Osteoblast (primary cell): ENCODE results near the gene LAPTM5. TPM values are rescaled to one million over a fixed set of nuclear protein-coding genes. Genes with fewer than 3 reads are reported as not detected.

Experiments used
- DNase-seq: peaks from one replicate; pipeline ENCODE4 v3.0.0; 2011; ENCODE audit warnings: low spot score, mixed read lengths; ENCODE audit not compliant: insufficient read length; ENCODE audit errors: missing footprints
- H2AFZ ChIP-seq: 2 replicates; pipeline ENCODE4 v1.6.0; 2011; ENCODE audit warnings: mild to moderate bottlenecking, low read length
- H3K27ac ChIP-seq: 2 replicates; pipeline ENCODE4 v1.5.1; 2011; ENCODE audit warnings: mild to moderate bottlenecking, low read depth, low read length, moderate library complexity
- H3K27me3 ChIP-seq: 2 replicates; pipeline ENCODE4 v1.6.0; 2012; ENCODE audit warnings: mild to moderate bottlenecking, control low read depth, inconsistent platforms, low read length, moderate library complexity; ENCODE audit not compliant: insufficient read depth
- H3K36me3 ChIP-seq: 2 replicates; pipeline ENCODE4 v1.5.1; 2011; ENCODE audit warnings: mild to moderate bottlenecking, low read length, control low read depth, moderate library complexity; ENCODE audit not compliant: insufficient read depth
- H3K4me1 ChIP-seq: 2 replicates; pipeline ENCODE4 v1.5.1; 2011; ENCODE audit warnings: mild to moderate bottlenecking, low read length, control low read depth, moderate library complexity; ENCODE audit not compliant: insufficient read depth
- H3K4me2 ChIP-seq: 2 replicates; pipeline ENCODE4 v1.6.0; 2011; ENCODE audit warnings: mild to moderate bottlenecking, low read length; ENCODE audit not compliant: insufficient read depth
- H3K4me3 ChIP-seq: fragments of 200-600 bp; sonication (generic); 3 replicates; pipeline ENCODE4 v1.5.1; 2012; ENCODE audit warnings: mild to moderate bottlenecking, low read length, inconsistent platforms; ENCODE audit not compliant: insufficient read depth
- H3K79me2 ChIP-seq: 2 replicates; pipeline ENCODE4 v1.6.0; 2012; ENCODE audit warnings: mild to moderate bottlenecking, low read length, control low read depth, inconsistent platforms; ENCODE audit not compliant: insufficient read depth
- H3K9me3 ChIP-seq: 2 replicates; pipeline ENCODE4 v1.5.1; 2011; ENCODE audit warnings: low read depth, low read length, control low read depth
- H4K20me1 ChIP-seq: 2 replicates; pipeline ENCODE4 v1.6.0; 2012; ENCODE audit warnings: mild to moderate bottlenecking, low read length, control low read depth; ENCODE audit not compliant: insufficient read depth
- total RNA-seq: library from RNA; depleted of rRNA; stranded (reverse); fragments of >200 nt; gene quantifications from 2 replicates; pipeline ENCODE4 v1.2.3, GENCODE V29; 2012
- TF ChIP-seq, protein P1 (sequence below): IDR thresholded peaks from 2 replicates; pipeline ENCODE4 v1.5.1; 2011; ENCODE audit warnings: mild to moderate bottlenecking, low read depth, low read length, moderate library complexity; ENCODE audit errors: extremely low read depth

The LAPTM5 gene
- total RNA-seq, 1 donor = 0.72 TPM

DNA sequence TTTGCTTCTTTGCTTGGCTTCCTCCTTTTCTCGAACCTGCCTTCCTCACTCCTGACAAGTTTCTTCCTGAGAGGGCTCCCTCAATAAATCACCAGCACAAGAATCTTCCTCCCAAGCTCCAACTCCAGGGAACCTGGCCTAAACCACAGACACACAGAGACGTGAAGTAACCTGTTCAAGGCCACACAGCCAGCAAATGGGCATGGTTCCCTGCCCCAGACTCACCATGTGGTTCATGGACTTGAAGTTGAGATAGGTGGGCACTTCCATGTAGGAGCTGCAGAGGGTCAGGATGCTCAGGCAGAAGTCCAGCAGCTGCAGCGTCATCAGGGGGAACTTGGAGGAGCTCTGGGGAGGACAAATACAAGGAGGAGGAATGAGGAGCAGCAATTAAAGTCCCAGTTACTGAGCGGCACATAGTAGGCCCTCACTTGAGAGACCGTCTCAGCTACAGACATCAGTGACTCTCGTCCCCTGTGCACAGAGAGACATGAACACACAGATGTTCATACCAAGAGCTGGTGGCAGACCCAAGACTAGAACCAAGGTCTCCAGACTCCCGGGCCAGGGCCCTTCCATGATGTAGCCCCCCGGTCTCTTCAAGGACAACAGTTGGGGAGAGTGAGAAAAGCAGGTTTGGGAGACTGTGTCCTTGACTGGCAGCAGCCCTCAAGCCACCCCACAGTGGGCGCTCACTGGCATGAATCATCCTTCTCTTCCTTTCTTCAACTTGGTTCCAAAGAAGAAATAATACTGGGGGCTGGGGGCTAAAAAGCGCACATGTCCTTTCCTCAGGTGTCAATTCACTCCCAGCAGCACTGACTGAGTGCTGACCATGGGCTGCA is 18.6 kb downstream of the LAPTM5 start:
- peak; percentile 58 for DNase-seq
- H3K79me2 ChIP-seq = no peaks in the 10 kb centered on the region
- no peak overlapping the region for H3K27ac ChIP-seq

DNA sequence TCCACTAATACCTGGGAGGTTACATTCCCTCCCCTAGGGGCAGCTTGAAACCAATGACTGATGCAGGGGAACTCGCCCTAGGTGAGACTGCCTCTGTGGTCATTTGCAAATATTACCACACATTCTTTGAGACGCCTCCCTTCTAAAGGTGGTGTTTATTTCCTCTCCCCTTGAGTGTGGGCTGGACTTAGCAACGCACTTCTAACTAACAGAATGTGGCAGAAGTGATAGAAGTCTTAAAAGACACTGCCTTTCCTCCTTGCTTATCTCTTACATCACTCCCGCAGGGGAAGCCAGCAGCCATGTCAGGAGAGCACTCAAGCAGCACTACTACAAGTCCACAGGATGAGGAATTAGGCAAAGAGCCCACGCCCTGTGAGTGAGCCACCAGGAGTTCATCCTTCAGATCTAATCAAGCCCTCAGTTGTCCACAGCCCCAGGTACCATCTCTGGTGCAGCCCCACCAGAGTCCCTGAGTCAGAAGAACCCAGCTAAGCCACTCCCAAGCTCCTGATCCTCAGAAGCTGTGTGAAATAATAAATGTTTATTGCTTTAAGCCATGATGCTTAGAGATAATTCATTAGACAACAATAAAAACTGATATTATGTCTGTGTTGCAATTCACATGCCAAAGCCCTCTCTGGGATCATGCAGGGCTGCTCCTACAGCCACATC is 19.4 kb downstream of the LAPTM5 start:
- Histone ChIP-seq H4K20me1 (no peaks in the 10 kb centered on the region), H3K4me1 (no peaks in the 10 kb centered on the region), H3K27me3 (no peaks in the 10 kb centered on the region), H3K4me2 (no peak overlapping the region), H2AFZ (no peak overlapping the region), H3K4me3 (no peak overlapping the region), H3K36me3 (no peaks in the 10 kb centered on the region), H3K79me2 (no peaks in the 10 kb centered on the region), H3K9me3 (no peaks in the 10 kb centered on the region), H3K27ac (no peak overlapping the region)
- peak; percentile 25 for DNase-seq
- TF ChIP-seq, protein P1, sequence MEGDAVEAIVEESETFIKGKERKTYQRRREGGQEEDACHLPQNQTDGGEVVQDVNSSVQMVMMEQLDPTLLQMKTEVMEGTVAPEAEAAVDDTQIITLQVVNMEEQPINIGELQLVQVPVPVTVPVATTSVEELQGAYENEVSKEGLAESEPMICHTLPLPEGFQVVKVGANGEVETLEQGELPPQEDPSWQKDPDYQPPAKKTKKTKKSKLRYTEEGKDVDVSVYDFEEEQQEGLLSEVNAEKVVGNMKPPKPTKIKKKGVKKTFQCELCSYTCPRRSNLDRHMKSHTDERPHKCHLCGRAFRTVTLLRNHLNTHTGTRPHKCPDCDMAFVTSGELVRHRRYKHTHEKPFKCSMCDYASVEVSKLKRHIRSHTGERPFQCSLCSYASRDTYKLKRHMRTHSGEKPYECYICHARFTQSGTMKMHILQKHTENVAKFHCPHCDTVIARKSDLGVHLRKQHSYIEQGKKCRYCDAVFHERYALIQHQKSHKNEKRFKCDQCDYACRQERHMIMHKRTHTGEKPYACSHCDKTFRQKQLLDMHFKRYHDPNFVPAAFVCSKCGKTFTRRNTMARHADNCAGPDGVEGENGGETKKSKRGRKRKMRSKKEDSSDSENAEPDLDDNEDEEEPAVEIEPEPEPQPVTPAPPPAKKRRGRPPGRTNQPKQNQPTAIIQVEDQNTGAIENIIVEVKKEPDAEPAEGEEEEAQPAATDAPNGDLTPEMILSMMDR = no peak

More for the DNA sequence above, 18.6 kb downstream of the LAPTM5 start:
- Histone ChIP-seq H3K36me3 (no peaks in the 10 kb centered on the region), H2AFZ (no peak overlapping the region), H3K27me3 (peaks cover 5% of the 10 kb centered on the region), H3K4me2 (no peak overlapping the region), H3K4me3 (no peak overlapping the region), H3K4me1 (no peaks in the 10 kb centered on the region), H3K9me3 (no peaks in the 10 kb centered on the region), H4K20me1 (no peaks in the 10 kb centered on the region)
- TF ChIP-seq, protein P1 = no peak

DNA sequence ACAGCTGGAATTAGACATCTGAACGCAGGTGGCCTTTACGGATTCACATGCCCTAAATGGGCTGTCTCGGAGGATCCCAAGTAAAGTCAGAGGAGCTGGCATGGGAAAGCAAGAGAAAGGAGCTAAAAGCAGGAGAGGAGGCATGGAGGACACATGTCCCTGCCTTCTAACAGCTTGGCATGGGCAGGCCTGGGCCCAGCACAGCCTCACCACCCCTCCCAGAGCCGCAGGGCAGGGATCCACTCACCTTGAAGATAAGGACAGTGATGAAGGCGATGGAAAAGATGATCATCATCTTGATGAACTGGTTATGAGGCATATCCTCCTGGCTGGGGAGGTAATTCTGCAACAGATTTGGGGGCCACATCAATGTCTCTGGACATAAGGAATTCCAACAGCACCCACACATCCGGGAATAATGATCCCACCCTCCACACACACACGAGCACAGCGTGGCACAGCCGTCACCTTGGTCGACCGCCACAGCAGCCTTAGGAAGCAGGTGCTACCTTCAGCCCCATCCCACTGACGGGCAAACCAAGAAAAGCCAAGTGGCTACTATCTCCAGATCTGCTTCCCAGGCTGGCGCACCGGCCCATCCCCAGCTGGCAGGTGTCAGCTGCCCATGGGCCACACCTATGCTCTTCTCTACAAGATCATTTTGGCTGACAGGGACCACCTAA is 20.1 kb downstream of the LAPTM5 start:
- TF ChIP-seq, protein P1 = no peak
- Histone ChIP-seq H4K20me1 (no peaks in the 10 kb centered on the region), H3K27ac (no peak overlapping the region), H3K9me3 (no peaks in the 10 kb centered on the region), H3K36me3 (no peaks in the 10 kb centered on the region), H3K79me2 (no peaks in the 10 kb centered on the region), H3K27me3 (no peaks in the 10 kb centered on the region), H2AFZ (no peak overlapping the region), H3K4me2 (no peak overlapping the region), H3K4me3 (no peak overlapping the region), H3K4me1 (no peaks in the 10 kb centered on the region)
- DNase-seq = peak; percentile 26
